ENCODE results near the gene FEM1A. TPM values are rescaled to one million over a fixed set of nuclear protein-coding genes. Genes with fewer than 3 reads are reported as not detected.

The FEM1A gene
- total and polyA plus RNA-seq, 2 of the 13 experiments (the other 11 are each of a cell fraction or from before 2014, with no cell fraction given) = 3.2 to 10.8 TPM

DNA sequence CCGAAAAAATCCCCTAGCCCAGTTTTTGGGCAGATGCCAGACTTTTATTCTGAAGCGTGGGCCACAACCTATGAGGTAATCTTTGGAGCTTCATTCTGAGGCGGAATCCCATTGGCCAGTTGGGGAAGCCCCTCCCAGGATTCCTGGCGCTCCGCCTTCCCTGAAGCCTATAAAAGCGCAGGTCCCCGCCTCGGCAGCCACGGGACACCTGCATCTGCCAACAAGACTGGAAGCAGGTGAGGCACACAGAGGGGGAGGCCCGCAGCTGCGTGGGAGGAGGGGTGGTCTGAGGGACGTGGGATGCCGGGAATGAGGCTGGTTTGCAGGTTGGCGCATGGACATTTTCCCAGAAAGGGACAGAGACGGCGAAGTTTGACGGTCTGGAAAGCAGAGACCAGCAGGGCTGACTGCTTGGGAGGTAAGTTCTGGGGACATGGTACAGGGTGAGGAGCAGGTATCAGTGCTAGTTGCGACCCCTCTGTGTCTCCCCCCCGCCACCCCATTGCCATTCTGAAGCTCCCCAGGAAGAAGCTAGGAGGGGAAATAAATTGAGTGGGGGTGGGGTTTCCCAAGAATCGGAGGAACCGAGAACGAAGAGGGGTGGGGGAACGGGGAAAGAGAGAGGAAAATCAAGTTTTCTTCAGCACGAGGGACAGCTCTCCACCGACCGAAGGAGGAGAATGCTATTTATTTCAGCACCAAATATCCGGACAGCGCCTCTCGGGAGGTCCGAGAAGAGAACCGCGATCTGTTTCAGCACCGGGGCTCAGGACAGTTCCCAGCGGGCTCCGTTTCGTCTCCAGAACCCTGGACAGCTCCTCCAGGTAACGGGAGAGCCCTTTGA, 22.4 kb upstream of the FEM1A start (continued):
- TF ChIP-seq ZNF563 (CRISPR knock-in tag; IDR thresholded peaks at IDR 0.05) (peak; percentile 100), TGIF2 (CRISPR knock-in tag; IDR thresholded peaks at IDR 0.05) (peak; percentile 100), HNF4A (CRISPR knock-in tag; IDR thresholded peaks at IDR 0.05) (peak; percentile 78), ZBTB7B (CRISPR knock-in tag; IDR thresholded peaks at IDR 0.05) (peak; percentile 100), MIER3 (CRISPR knock-in tag; IDR thresholded peaks at IDR 0.05; ENCODE audit: borderline replicate concordance) (peak; percentile 100), FOXA1 (IDR thresholded peaks at IDR 0.05) (no peak), FOXA1 (CRISPR knock-in tag; IDR thresholded peaks at IDR 0.05) (peak; percentile 79), HOXA3 (CRISPR knock-in tag; IDR thresholded peaks at IDR 0.05) (peak; percentile 98), SP2 (CRISPR knock-in tag; IDR thresholded peaks at IDR 0.05) (peak; percentile 74), ZNF430 (CRISPR knock-in tag; IDR thresholded peaks at IDR 0.05) (peak; percentile 100), SOX13 (IDR thresholded peaks at IDR 0.05) (no peak), SOX13 (CRISPR knock-in tag; conservative IDR thresholded peaks at IDR 0.05 in 1 of 2, IDR thresholded peaks at IDR 0.05 in 1 of 2) (peak in 1 of 2 experiments; percentile 96; a peak in 2 of 4 replicates), DNMT1 (CRISPR knock-in tag; IDR thresholded peaks at IDR 0.05) (peak; percentile 95), SUZ12 (IDR thresholded peaks at IDR 0.05; ENCODE audit: low read depth, low read length) (no peak), ATAD3A (CRISPR knock-in tag; IDR thresholded peaks at IDR 0.05) (peak; percentile 100), RFXAP (CRISPR knock-in tag; IDR thresholded peaks at IDR 0.05; ENCODE audit: borderline replicate concordance) (peak; percentile 99), ZBTB3 (CRISPR knock-in tag; IDR thresholded peaks at IDR 0.05; ENCODE audit: borderline replicate concordance, low read depth) (peak; percentile 99), HIVEP1 (CRISPR knock-in tag; IDR thresholded peaks at IDR 0.05) (peak; percentile 99)
- TF ChIP-seq, protein P1, sequence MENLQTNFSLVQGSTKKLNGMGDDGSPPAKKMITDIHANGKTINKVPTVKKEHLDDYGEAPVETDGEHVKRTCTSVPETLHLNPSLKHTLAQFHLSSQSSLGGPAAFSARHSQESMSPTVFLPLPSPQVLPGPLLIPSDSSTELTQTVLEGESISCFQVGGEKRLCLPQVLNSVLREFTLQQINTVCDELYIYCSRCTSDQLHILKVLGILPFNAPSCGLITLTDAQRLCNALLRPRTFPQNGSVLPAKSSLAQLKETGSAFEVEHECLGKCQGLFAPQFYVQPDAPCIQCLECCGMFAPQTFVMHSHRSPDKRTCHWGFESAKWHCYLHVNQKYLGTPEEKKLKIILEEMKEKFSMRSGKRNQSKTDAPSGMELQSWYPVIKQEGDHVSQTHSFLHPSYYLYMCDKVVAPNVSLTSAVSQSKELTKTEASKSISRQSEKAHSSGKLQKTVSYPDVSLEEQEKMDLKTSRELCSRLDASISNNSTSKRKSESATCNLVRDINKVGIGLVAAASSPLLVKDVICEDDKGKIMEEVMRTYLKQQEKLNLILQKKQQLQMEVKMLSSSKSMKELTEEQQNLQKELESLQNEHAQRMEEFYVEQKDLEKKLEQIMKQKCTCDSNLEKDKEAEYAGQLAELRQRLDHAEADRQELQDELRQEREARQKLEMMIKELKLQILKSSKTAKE (CRISPR knock-in tag; IDR thresholded peaks at IDR 0.05; ENCODE audit: borderline replicate concordance) = peak; percentile 93
- TF ChIP-seq, protein P2, sequence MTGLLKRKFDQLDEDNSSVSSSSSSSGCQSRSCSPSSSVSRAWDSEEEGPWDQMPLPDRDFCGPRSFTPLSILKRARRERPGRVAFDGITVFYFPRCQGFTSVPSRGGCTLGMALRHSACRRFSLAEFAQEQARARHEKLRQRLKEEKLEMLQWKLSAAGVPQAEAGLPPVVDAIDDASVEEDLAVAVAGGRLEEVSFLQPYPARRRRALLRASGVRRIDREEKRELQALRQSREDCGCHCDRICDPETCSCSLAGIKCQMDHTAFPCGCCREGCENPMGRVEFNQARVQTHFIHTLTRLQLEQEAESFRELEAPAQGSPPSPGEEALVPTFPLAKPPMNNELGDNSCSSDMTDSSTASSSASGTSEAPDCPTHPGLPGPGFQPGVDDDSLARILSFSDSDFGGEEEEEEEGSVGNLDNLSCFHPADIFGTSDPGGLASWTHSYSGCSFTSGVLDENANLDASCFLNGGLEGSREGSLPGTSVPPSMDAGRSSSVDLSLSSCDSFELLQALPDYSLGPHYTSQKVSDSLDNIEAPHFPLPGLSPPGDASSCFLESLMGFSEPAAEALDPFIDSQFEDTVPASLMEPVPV (CRISPR knock-in tag; IDR thresholded peaks at IDR 0.05) = peak; percentile 100
- TF ChIP-seq, protein P3, sequence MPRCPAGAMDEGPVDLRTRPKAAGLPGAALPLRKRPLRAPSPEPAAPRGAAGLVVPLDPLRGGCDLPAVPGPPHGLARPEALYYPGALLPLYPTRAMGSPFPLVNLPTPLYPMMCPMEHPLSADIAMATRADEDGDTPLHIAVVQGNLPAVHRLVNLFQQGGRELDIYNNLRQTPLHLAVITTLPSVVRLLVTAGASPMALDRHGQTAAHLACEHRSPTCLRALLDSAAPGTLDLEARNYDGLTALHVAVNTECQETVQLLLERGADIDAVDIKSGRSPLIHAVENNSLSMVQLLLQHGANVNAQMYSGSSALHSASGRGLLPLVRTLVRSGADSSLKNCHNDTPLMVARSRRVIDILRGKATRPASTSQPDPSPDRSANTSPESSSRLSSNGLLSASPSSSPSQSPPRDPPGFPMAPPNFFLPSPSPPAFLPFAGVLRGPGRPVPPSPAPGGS (CRISPR knock-in tag; IDR thresholded peaks at IDR 0.05) = peak; percentile 100
- TF ChIP-seq, protein P4, sequence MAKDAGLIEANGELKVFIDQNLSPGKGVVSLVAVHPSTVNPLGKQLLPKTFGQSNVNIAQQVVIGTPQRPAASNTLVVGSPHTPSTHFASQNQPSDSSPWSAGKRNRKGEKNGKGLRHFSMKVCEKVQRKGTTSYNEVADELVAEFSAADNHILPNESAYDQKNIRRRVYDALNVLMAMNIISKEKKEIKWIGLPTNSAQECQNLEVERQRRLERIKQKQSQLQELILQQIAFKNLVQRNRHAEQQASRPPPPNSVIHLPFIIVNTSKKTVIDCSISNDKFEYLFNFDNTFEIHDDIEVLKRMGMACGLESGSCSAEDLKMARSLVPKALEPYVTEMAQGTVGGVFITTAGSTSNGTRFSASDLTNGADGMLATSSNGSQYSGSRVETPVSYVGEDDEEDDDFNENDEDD (CRISPR knock-in tag; IDR thresholded peaks at IDR 0.05; ENCODE audit: borderline replicate concordance) = peak; percentile 87
- TF ChIP-seq, protein P5, sequence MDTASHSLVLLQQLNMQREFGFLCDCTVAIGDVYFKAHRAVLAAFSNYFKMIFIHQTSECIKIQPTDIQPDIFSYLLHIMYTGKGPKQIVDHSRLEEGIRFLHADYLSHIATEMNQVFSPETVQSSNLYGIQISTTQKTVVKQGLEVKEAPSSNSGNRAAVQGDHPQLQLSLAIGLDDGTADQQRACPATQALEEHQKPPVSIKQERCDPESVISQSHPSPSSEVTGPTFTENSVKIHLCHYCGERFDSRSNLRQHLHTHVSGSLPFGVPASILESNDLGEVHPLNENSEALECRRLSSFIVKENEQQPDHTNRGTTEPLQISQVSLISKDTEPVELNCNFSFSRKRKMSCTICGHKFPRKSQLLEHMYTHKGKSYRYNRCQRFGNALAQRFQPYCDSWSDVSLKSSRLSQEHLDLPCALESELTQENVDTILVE (CRISPR knock-in tag; IDR thresholded peaks at IDR 0.05) = peak; percentile 100
